NCI-H69 (cell line): ENCODE data around the gene TNFAIP8L2.
"Not testable (repeated sequence)": the region's sequence is repeated elsewhere in the genome, so short reads cannot be mapped to it uniquely, and the experiment has no call there.

Experiments
- DNase-seq: peaks from one replicate; lab custom pipeline; 2025; lab: John Stamatoyannopoulos, UW

Gene TNFAIP8L2

DNA sequence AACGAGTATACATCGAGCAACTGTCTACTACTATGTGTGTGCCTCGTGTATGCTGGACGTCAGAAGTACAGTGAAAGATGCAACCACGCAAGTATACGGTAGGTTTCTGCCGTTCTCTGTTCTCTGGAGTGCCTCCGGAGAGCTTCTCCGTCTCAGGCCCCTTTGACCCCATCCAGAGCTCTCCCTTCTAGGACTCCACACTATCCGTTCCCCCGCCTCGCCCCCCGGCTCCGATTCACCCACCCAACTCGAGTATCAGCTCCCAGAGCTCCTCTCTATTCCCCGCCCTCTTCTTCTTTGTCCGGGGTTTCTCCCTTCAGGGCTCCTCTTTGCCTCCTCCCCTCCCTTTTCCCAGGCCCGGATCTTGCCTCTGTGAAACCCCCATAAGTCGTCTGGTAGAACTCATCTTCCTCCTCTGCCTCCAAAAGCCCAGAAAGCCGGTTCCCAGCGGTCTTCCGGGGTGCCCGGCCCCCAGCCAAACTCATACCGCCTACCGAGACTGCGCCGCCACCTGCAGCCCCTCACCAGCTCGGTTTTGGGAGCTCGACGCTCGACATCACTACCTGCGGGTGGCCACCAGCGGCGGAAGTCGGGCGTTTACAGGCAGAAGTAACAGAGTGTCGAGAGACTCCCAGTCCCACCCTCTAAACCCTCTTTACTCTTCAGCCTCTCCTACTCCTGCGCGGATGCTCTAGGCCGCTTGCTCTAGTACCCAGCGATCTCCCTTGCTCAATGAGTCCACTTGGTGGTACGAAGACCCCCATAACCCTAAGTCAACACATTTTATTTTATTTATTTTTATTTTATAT is 33.4 kb downstream of the TNFAIP8L2 start, which contains the start of gene VPS72:
Gene VPS72 (minus strand): TSS at position 561 of the 809 bp plus-strand sequence. CDS start 76 bp downstream, at position 485.
- DNase-seq: peak; percentile 98

DNA sequence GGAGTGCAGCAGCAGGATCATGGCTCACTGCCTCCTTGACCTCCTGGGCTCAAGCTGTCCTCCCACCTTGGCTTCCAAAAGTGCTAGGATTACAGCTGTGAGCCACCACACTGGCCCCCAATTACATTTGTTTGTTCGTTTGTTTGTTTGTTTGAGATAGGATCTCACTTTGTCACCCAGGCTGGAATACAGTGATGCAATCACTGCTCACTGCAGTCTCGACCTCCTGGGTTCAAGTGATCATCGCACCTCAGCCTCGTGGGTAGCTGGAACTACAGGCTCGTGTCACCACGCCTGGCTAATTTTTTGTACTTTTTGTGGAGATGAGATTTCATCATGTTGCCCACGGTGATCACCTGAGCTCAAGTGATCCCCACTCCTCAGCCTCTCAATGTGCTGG is 35.6 kb downstream of the TNFAIP8L2 start:
- DNase-seq: no peak

DNA sequence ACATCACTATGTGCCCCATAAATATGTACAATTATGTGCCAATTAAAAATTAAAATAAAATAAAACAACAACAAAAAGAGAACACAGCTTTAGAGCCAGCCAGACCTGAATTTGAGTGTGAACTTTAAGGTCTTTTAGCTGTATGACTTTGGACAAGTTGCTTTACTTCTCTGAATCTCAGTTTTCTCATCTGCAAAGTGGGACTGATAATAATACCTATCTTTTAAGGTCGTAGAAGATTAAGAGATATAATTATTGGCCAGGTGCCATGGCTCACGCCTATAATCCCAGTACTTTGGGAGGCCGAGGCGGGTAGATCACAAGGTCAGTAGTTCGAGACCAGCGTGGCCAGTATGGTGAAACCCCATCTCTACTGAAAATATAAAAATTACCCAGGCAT is 36.9 kb downstream of the TNFAIP8L2 start:
- DNase-seq: no peak

DNA sequence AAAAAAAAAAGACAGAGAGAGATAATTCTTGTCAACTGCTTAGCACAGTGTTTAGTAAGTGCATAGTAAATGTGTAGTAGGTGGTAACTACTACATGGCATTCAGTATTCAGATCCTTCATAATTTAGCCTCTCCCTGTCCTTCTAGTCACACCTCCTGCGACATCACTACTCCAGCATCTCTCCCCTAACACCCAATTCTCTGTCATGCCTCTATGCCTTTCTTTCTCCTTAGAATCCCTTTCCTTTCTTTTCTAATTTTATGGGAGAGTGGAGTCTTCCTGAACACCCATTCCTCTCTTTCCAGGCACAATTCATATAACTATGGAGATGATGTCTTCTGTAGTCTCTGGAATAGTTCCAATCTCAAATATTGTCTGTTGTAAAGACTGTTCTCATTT is 37.4 kb downstream of the TNFAIP8L2 start:
- DNase-seq: no peak

DNA sequence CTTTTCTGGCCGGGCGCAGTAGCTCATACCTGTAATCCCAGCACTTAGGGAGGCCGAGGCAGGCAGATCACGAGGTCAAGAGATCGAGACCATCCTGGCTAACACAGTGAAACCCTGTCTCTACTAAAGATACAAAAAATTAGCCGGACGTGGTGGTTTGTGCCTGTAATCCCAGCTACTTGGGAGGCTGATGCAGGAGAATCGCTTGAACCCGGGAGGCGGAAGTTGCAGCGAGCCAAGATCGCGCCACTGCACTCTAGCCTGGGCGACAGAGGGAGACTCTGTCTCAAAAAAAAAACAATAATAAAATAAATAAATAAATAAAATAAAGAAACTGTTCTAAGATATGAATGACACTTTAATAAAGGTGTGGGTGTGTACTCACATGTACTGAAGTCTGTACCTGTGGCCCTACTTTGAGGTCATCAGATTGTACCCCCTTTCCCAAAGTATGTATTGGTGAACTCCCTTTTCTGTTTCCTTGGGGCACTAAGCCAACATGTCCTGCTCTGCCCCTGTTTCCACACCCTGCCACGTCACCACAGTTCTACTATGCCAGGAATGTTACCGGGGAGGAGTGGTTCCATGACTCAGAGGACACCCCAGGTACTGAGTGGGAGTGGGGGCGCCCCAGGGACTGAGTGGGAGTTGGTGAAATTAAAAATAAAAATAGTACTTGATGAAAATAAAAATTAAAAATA is 38.6 kb downstream of the TNFAIP8L2 start:
- peak; percentile 60 for DNase-seq

DNA sequence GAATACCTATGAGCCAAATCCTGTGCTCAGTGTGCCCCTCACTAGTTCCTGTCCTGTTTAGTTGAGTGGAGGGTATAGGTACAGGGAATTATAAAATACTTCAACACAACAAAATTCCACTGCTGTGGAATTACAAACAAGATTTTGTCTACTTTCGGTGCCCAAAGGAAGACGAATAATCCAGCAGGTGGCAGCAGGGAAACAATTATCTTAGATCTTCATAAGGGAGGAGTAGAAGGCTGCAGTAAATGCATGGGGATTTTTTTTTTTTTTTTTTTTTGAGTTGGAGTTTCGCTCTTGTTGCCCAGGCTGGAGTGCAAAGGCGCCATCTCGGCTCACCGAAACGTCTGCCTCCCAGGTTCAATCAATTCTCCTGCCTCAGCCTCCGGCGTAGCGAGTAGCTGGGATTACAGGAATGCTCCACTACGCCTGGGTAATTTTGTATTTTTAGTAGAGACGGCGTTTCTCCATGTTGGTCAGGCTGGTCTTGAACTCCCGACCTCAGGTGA is 39.9 kb downstream of the TNFAIP8L2 start:
- DNase-seq: peak; percentile 91

DNA sequence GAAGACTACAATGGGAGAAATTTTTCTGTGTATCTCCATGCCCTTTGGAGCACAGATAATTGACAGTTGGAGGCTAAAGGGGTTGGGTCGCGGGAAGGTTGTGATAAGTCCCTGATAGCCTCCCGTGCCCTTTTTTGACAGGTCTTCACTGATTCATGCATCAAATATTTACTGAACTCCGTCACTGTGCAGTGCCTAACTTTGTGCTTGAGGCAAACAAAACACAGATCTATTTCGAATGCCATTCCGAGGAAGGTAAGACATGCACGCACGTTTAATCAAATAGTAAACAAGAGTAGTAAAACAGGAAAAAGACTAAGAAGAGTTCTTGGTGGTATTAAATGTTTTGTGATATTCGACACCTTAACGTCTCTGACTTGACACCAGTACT is 41.4 kb downstream of the TNFAIP8L2 start:
- DNase-seq: peak; percentile 65

DNA sequence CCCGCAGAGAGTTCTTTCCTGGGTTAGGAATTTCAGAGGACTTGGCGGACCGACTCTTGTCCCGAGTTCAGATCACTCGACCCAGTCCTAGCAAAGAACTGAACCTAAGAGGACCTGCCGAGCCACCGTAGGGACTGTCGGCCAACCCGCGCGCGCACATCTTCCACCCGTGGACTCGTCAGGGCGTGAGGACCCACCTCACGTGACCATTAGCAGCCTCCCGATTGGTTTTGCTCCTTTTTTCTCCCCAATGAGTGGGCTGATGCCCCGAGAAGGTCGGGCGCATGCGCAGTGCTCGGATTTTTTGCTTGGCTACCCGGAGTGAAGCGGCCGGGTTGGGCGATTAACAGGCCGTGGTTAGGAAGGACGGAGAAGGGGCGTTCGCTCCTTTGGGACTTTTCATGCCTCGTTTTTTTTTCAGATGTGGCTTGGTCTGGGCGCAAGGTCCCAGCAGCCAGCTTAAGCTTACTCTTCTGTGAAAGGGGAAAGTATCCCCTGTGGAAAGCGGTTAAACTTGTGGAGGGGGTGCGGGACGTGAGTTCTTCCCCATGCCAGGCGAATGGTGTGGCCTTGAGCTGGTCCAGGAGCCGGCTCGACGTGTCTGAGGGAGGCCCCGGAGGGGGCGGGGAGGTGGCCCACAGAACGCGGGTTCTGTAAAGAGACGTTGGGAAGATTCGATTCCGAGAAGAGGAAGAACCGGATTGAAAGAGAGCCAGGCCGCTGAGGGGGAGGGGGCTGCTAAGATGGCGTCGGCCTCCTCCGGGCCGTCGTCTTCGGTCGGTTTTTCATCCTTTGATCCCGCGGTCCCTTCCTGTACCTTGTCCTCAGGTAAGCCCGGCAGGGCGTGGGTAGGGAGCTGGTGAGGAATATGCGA is 42.0 kb downstream of the TNFAIP8L2 start, which contains the start of gene PIP5K1A:
Gene PIP5K1A (plus strand): TSS at position 299 of the 874 bp plus-strand sequence. CDS start 445 bp downstream, at position 744.
- peak; percentile 99 for DNase-seq

DNA sequence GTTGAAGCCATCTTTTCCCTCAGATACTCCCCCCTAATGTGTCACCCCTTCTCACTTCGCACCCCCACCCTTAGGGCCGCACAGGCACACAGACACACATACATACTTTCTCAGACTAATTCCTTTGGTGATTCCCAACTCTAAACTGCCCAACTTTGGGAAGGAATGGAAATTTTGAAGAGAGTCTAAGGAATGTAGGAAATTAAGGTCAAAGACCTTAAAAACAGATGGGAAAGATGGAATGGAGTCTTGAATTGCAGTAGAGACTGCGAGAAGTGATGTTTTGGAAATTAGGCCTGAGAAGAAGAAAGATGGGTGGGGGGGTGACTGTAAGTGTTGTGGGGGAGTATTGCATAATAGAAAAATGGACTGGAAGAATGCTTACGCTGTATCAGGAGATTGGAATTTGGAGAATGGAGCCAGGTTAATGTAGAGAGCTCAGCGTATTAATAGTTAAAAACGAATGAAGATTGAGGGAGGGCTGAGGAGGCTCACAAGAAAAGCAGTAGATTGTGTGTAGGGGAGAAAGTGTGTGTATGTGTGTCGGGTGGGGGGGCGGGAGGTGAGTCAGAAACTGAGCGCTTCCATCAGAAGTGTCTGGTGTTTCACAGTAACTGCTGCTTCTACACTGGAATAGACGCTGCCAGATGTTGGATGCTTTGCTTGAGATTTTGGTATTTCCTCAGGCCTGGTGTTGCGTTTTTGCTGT is 43.6 kb downstream of the TNFAIP8L2 start:
- no peak for DNase-seq

DNA sequence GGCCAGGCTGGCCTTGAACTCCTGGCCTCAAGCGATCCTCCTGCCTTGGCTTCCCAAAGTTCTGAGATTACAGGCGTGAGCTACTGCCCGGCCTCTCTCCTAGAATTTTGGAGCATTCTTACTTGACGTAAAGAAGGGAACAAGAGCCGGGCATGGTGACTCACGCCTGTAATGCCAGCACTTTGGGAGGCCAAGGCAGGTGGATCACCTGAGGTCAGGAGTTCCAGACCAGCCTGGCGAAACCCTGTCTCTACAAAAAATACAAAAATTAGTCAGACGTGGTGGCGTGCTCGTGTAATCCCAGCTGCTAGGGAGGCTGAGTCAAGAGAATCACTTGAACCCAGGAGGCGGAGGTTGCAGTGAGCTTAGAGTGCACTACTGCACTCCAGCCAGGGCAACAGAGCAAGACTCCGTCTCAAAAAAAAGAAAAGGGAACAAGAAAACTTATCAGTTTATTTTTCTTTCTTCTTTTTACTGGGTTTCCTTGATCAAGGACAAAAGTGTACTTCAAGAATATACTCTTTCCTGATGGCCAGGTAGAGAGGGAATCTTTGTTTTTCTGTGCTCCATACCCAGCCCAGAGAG is 49.0 kb downstream of the TNFAIP8L2 start:
- not testable (repeated sequence) for DNase-seq
